PC-9 (cell line): ENCODE measurements around the gene BBS9. TPM values are rescaled to one million over a fixed set of nuclear protein-coding genes. Genes with fewer than 3 reads are reported as not detected.

Source experiments
- BruUV-seq: library from RNA; stranded (reverse); fragments of 400-500 nt; replicated peaks from 2 replicates; lab custom pipeline; 2021; lab: Mats Ljungman, UMichigan
- CTCF ChIA-PET: fragments of 300-600 bp; sonication (Branson Sonifier 250); formaldehyde crosslinking; loops from one replicate; lab custom pipeline; 2022; ENCODE audit warnings: antibody characterized with exemption; lab: Charles Lee
- POLR2A ChIA-PET: fragments of 300-600 bp; sonication (Branson Sonifier 250); formaldehyde crosslinking; loops from one replicate; lab custom pipeline; 2022; ENCODE audit warnings: antibody characterized with exemption; ENCODE audit not compliant: unreplicated experiment; lab: Charles Lee
- DNase-seq, 2 experiments: peaks; one replicate each; pipeline versions ENCODE4 v3.0.0 to v3.0.0-alpha.2; 2015 to 2022; ENCODE audit warnings: mixed read lengths in 1 of 2
- H2AFZ ChIP-seq: fragments of 200-600 bp; sonication (generic); 2 replicates; pipeline ENCODE4 v1.8.1; 2017; ENCODE audit warnings: antibody characterized with exemption
- H3F3A ChIP-seq: fragments of 200-600 bp; sonication (generic); 2 replicates; pipeline ENCODE4 v1.8.1; 2017; ENCODE audit warnings: antibody characterized with exemption, mild to moderate bottlenecking, low read depth; ENCODE audit not compliant: insufficient read depth
- H3K27ac ChIP-seq: fragments of 200-600 bp; sonication (generic); 2 replicates; pipeline ENCODE4 v1.6.1; 2016; ENCODE audit warnings: mixed run types
- H3K27me3 ChIP-seq: fragments of 200-600 bp; sonication (generic); 2 replicates; pipeline ENCODE4 v1.6.1; 2016; ENCODE audit warnings: low read depth, mixed run types; ENCODE audit not compliant: insufficient read depth
- H3K36me3 ChIP-seq: fragments of 200-600 bp; sonication (generic); 2 replicates; pipeline ENCODE4 v1.6.1; 2016; ENCODE audit warnings: low read depth, mixed run types
- H3K4me1 ChIP-seq: fragments of 200-600 bp; sonication (generic); replicated peaks from 2 replicates; pipeline ENCODE4 v1.6.1; 2016; ENCODE audit warnings: mixed run types; ENCODE audit not compliant: insufficient read depth
- H3K4me2 ChIP-seq: fragments of 200-600 bp; sonication (generic); 2 replicates; pipeline ENCODE4 v1.6.1; 2017; ENCODE audit warnings: mixed run types
- H3K4me3 ChIP-seq: fragments of 200-600 bp; sonication (generic); 2 replicates; pipeline ENCODE4 v1.6.1; 2016; ENCODE audit warnings: mixed run types
- H3K79me2 ChIP-seq: fragments of 200-600 bp; sonication (generic); 2 replicates; pipeline ENCODE4 v1.6.1; 2017; ENCODE audit warnings: low read depth, mixed run types
- H3K9me2 ChIP-seq: fragments of 200-600 bp; sonication (generic); 2 replicates; pipeline ENCODE4 v1.8.1; 2017; ENCODE audit warnings: mild to moderate bottlenecking; ENCODE audit not compliant: insufficient read depth
- H3K9me3 ChIP-seq: fragments of 200-600 bp; sonication (generic); 2 replicates; pipeline ENCODE4 v1.8.1; 2016; ENCODE audit warnings: low read depth; ENCODE audit not compliant: insufficient read depth
- H4K20me1 ChIP-seq: fragments of 200-600 bp; sonication (generic); 2 replicates; pipeline ENCODE4 v1.8.1; 2017; ENCODE audit not compliant: insufficient read depth
- CTCF ChIP-seq: fragments of 200-600 bp; sonication (generic); conservative IDR thresholded peaks from 2 replicates; pipeline ENCODE4 v1.6.1; 2017; ENCODE audit warnings: mixed run types, antibody characterized with exemption, mild to moderate bottlenecking, moderate library complexity
- EZH2 ChIP-seq: fragments of 200-600 bp; sonication (generic); IDR thresholded peaks from 2 replicates; pipeline ENCODE4 v1.8.0; 2017; ENCODE audit warnings: antibody characterized with exemption, low read depth
- intact Hi-C: fragments of 100-400 bp; cut with micrococcal nuclease; formaldehyde crosslinking; loops from one replicate; pipeline ENCODE4 v1.10.0; 2022; ENCODE audit not compliant: unreplicated experiment
- total RNA-seq: library from RNA; stranded (reverse); gene quantifications from 2 replicates; pipeline ENCODE4 v1.2.3, GENCODE V29; 2021

Gene BBS9
- total RNA-seq, 1 experiment from 2014 or later: 12.4 TPM

GRCh38 chr7:33183504-33183903 lies 54.1 kb downstream of the BBS9 start:
- Histone ChIP-seq H3K79me2 (no peaks in the 10 kb centered on the region), H3K27me3 (no peaks in the 10 kb centered on the region), H3K4me1 (no peaks in the 10 kb centered on the region), H3F3A (no peaks in the 10 kb centered on the region; the same call in 1 of the 2 replicates), H3K4me3 (no peak overlapping the region), H3K36me3 (no peaks in the 10 kb centered on the region), H2AFZ (no peak overlapping the region), H4K20me1 (no peaks in the 10 kb centered on the region), H3K9me3 (no peaks in the 10 kb centered on the region), H3K9me2 (no peaks in the 10 kb centered on the region), H3K27ac (no peak overlapping the region), H3K4me2 (no peak overlapping the region)
- POLR2A ChIA-PET: no interaction called here
- CTCF ChIA-PET: no interaction called here
- BruUV-seq: no TSS peak
- DNase-seq: no peak
- TF ChIP-seq EZH2 (no peak), CTCF (no peak)
- intact Hi-C loops: no loop called here

GRCh38 chr7:33184828-33185227 lies 55.5 kb downstream of the BBS9 start:
- H3K9me2 ChIP-seq: no peaks in the 10 kb centered on the region
- POLR2A ChIA-PET: no interaction called here
- no peak overlapping the region for H2AFZ ChIP-seq
- H3K9me3 ChIP-seq: no peaks in the 10 kb centered on the region
- no peaks in the 10 kb centered on the region for H3K36me3 ChIP-seq
- H3K4me2 ChIP-seq: no peak overlapping the region
- no peaks in the 10 kb centered on the region for H3K4me1 ChIP-seq
- no peaks in the 10 kb centered on the region for H3K27me3 ChIP-seq
- CTCF ChIA-PET: interaction anchor here (0.6 to 0.7 kb wide), 2 partner anchors 254 to 312 kb away, joined by 3 to 9 read pairs; no protein-coding TSS in a partner anchor
- no peaks in the 10 kb centered on the region; the same call in 1 of the 2 replicates for H3F3A ChIP-seq
- BruUV-seq: no TSS peak
- no peak overlapping the region for H3K27ac ChIP-seq
- no peaks in the 10 kb centered on the region for H3K79me2 ChIP-seq
- no peak overlapping the region for H3K4me3 ChIP-seq
- no peak for DNase-seq
- no peaks in the 10 kb centered on the region for H4K20me1 ChIP-seq
- TF ChIP-seq EZH2 (no peak), CTCF (no peak)
- intact Hi-C loops: loop anchor here (1.0 kb wide), 1 partner anchor 748 kb away; no protein-coding TSS in a partner anchor

GRCh38 chr7:33185786-33186185 lies 56.4 kb downstream of the BBS9 start:
- H3K27ac ChIP-seq: no peak overlapping the region
- H3K4me2 ChIP-seq: no peak overlapping the region
- peak; percentile 23 to 47 for DNase-seq
- H3K9me2 ChIP-seq: no peaks in the 10 kb centered on the region
- H3K79me2 ChIP-seq: no peaks in the 10 kb centered on the region
- no TSS peak for BruUV-seq
- no peak overlapping the region for H2AFZ ChIP-seq
- no peak overlapping the region for H3K4me3 ChIP-seq
- H3K36me3 ChIP-seq: no peaks in the 10 kb centered on the region
- ChIA-PET CTCF (interaction anchor here (0.6 to 0.7 kb wide), 3 partner anchors 106 to 797 kb away, joined by 5 to 12 read pairs (median 9); no protein-coding TSS in a partner anchor), POLR2A (no interaction called here)
- H3K9me3 ChIP-seq: no peaks in the 10 kb centered on the region
- no peaks in the 10 kb centered on the region; the same call in 1 of the 2 replicates for H3F3A ChIP-seq
- TF ChIP-seq CTCF: peak; percentile 85
- no peak for TF ChIP-seq EZH2
- H3K4me1 ChIP-seq: no peaks in the 10 kb centered on the region
- no peaks in the 10 kb centered on the region for H3K27me3 ChIP-seq
- no peaks in the 10 kb centered on the region for H4K20me1 ChIP-seq
- intact Hi-C loops: loop anchor here (1.0 kb wide), 1 partner anchor 748 kb away; no protein-coding TSS in a partner anchor
